Activated CD8-positive, alpha-beta memory T cell treated with anti-CD3 and anti-CD28 coated beads for 4 hours (primary cell): Measurements from ENCODE around the gene SAMD4A.

Experiments used
- DNase-seq, 2 donors: peaks; one replicate each; pipeline ENCODE4 v3.0.0-alpha.2; 2020; ENCODE audit warnings: low read depth in 2 of 2

SAMD4A gene

DNA sequence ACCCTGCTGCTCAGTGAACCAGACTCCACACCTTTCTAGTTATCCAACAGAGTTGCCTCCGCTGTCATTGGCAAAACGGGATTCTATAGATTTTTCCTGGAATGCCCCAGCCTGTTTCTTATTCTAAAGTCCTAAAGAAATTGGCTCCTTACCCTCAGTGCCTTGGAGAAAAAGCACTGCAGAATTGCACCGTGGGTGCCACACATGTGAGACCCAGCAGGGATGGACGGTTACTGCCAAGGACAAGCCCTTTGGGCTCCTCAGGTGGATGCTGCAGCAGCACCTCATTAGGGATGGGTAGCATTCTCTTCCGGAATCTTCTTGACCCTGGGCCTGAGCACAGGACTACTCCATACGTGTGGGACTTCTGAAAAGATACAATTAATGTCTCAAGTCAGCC is 214.2 kb downstream of the SAMD4A start:
- DNase-seq = no peak

DNA sequence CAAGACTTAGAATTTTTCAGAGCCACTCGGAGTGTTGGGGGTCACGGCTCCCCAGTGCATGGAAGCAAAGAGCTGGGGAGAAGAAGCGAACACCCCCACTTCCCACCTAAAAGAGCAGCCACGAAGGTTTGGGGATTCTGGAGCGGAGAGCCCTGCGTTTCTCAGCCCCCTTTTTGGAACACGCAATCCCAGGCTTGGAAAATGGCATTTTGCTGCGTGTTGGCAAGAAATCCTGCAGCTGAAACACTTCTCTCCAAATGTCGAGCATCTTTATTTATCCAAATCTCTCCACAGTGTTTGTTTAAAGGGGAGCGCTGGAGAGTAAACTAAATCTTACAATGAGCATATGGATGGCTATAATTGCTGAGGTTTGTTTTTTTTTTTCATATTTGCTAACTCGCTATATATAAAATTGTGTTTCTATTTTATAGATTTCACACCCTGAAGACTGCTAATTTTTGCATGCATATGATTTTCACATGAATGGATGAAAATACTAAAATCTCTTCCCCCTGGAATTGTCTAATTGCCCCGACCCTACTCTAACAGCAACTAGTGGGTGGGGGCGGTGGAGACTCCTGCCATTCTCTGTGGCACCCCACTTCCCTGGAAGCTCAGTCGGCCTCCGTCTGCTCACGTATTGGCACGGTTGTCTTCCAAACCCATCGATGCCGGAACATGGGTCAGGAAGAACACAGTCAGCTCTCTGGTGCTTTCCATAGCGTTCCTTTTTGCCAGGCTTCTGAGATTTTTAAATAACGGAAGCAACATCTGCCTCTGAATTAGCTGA is 215.2 kb downstream of the SAMD4A start:
- DNase-seq = no peak

DNA sequence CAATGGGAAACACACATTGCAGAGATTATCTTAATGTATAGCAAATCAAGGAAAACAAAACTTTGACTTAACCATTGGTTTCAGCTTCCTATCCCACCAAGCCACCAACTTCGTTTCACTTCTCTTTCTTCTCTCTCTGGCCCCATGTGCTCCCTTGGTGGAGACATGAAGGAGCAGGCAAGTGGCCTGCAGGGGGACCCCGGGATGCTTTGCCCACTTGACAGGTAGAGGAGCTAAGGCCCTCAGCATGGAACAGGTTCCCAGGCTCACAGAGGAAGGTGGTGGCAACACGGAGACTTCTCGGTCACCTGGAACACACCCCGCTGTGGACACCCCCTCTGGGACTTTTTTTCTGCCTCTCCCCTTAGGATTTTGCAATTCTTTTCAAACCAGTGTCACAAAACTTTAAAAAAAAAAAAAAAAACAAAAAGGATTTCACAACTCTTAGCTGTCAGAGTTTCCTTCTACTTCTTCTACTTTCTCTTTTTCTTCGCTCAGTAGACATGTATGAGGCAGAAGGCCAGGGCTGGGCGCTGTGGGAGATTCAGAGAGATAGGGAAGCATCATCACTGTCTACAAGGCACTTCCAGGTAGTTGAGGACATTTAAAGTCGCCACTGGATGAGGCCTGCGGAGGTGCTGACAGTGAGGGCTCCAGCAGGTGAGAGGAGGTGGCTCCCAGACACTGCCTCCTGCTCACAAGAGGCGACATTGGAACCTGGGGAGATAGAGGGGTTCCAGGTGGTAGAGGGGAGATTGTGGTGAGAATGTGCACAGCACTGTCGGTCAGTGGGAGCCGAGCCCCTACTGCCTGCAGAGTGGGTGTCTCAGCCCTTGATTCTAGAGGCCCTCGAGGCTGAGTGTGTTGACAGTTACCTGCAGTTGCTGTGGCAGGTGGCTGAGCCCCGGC is 216.1 kb downstream of the SAMD4A start:
- DNase-seq = no peak

DNA sequence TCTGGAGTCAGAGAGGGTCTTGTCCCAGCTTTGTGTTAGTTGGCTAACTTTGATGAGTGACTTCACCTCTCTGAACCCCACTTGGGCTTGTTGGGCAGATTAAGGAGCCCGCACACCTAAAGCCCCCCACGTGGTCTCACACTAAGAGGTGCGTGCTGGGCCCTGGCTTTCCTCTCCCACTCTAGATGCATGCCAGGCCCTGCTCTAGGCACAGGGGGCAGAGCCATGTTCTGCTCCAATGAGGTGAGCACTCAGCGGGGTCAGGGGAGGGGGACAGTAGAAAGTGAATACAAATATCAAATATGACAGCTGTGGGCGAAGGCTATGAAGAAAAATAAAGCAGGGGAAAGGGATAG is 216.7 kb downstream of the SAMD4A start:
- DNase-seq = no peak

DNA sequence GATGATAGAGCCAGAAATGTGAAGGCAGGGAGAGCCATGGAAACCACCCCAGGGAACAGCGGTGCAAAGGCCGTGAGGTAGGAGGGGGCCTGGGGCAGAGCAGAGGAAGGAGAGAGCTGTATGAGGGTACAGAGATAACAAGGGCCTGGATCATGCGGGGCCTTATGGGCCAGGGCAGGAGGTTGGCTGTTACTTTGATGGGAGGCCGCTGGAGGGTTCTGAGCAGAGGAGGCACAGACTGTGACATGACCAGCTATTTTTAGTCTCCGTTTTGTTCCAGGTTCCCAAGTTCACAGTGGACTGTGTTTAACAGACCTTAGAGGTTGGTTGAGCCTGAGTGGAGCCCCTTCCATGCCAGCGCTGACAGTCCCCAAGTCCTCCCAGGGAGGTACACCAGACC is 217.1 kb downstream of the SAMD4A start:
- no peak for DNase-seq

DNA sequence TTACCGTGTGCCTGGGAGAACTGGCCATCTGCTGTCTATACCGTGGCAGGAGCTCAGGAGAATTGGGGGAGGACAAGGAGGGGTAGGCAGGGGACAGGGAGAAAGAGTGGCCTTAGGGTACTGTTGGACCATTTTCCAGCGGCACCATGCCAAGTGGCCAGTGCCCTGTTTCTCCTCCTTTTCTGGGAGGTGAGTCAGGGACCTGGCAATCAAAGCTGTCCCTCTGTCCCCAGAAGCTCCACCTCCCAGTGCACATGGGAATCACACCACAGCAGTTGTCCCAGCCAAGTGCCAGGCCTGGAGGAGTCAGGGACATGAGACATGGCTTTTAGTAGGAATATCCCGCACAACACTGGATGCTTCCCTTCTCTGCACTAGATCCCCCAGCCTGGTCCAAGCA is 217.7 kb downstream of the SAMD4A start:
- no peak for DNase-seq

DNA sequence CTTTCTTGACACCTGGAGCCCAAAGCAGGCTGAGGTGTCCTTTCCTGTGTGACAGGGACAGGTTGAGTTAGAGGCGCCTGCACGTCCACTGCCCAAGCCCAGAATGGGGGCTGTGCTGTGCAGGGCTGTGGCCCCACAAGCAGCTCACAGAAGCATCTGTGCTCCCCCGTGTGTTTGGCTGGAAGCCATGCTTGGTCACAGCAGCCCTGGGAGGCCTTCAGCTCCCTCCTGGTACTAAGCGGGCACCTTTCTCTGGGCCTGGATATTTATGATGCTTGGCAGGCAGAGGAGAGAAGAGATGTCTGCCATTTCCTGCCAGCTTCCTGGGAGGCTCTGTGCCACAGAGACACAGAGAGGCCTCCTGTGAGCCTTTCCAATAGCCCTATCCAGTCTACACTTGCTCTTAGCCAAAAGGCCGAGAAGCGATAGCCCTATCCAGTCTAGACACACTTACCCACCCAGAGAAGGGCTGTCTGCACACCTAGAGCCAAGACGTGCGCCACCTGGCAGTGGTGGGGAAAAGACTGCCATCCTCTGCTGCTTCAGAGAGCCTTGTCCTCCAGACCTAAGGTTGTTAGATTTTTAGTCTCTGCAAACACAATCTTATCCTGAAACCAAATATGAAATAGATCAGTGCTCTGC is 218.3 kb downstream of the SAMD4A start:
- no peak for DNase-seq

DNA sequence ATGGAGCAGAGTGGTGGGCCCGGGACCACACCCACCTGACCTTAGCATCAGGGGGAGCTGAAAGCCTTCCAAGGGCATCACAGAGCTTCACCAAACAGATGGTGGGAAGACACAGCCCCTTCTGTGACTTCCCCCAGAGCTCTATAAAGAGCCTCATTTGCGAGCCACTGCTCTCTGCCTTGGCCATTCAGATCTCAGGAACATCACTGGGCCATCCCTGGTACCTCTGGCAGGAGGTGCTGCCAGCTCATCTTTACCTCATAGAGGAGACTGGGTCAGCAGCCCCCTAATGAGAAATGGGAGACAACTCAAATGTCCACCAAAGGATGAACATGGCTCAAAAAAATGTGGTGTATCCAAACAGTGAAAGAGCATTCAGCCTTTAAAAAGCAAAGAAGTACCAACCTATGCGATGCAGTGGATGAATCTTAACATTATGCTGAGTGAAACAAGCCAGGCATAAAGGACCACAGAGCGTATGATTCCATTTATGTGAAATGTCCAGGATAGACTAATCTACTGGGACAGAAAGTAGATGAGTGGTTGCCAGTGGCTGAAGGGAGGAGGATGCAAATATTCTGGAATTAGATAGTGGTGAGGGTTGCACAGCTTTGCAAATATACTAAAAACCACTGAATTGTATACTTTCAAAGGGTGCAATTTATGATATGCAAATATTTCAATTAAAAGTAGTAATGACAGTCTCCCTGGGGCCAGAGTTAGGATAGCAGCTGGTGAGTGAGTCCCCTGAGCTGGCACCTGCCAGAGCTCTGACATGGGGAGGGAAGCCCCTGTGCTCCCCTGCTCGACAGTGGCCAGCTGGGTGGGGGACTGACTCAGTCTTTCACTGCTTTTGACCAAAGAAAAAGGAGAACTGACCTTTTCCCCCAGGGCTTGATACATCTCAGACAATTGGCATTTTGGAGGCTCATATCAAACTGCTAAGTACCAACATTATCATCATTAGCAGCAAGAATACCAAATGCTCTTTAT is 219.1 kb downstream of the SAMD4A start:
- DNase-seq = no peak

DNA sequence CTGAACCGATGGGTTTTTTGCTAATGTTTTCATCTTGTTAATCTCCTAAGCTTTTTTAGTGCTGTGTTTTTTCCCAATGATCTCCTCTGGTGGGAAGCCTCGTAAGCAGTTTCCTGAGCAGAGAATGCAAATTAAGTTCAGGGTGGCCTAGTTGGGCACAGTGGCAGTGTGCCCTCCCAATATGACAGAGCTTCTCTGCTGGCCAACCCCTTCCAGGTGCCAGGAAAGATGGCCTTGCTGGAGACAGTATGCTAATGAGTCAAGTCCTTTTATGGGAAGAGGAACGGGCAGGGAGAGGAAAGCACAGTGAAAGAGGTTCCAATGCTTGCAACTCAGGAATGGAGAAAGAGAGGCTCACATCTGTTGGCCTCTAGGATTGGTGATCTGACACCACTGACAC is 219.9 kb downstream of the SAMD4A start:
- no peak for DNase-seq

DNA sequence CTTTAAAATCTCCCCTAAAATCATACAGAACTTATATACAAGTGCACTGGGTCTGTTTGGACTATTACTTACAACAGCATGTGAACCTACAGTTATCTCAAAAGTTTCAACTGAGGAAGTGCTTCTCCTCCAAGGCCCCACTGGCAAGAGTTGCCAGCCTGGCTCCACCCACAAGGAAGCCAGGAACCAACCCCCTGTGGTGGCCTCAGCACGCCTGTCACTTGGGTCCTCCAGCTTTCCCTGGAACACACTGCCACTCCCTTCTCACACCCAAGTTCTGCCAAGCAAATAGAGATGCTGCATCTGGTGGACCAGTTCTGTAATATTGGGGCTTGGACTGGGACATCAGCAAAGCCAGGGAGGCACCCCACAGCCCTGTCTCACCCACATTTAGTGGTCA is 220.3 kb downstream of the SAMD4A start:
- no peak for DNase-seq

DNA sequence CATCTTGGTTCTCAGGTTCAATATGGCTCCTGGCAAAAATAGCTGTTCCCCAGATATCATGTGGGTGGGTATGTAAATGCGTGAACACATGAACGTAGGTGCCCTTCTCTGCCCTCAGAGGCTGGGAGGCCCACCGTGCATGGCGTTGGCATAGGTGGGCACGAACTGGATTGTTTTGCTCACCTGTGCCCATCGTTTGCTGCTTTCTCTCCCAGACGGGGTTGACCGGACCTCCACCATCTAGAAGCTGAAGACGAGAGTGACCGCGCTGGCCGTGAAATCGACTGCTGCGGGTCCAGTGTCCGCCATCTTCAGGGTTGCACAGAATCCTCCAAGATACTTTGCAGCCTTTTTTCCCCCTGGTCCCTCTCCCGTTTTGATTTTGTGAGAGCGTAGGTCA is 221.8 kb downstream of the SAMD4A start:
- DNase-seq = no peak

DNA sequence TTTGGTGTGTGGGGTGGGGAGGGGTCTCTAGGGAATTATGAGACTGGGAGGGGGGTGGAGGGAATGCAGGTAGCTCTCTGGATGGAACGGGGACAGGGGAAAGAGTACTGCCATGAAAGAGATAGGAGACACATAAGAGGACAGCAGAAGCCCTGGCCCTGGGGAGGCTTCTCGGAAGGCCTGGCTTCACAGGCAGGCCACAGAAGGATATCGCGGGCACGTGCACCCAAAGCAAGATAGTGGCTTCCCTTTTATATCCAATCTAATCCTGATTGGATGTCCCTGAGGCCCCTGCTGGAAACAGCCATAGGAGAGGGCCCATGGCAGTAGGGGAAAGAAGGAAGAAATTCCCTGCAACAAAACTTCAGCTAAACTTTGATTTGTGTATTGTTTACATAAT is 222.2 kb downstream of the SAMD4A start:
- DNase-seq = no peak

DNA sequence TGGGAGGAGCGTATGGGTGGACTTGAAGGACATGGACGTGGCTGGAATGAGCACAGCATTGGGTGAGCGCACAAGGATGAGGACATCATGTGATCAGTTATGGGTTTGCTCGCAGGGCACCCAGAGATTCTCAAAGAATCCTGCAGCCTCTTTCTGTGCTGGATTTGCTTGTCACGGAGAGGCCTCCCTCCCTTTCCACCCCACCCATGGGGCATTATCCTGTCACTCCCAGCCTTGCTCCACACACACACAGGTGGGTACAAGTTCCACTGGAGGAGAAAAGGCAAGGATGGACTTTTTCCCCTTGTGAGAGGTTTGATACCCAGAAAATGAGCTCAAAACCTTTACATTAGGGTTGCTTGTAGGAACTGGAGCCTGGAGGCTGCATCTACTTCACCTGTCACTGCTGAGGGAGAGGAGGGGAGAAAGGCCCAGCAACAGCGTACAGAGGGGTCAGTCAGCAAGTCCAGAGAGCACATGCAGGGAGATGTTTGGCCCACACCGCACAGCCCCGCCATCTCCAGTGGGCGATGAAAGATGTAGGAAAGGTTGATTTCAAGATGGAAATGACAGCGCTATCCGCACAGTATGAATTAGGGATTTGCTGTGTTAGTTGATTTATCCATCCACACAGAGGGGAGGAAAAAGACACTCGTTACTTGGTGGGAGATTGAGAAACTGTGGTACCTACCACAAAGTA is 223.0 kb downstream of the SAMD4A start:
- no peak for DNase-seq

DNA sequence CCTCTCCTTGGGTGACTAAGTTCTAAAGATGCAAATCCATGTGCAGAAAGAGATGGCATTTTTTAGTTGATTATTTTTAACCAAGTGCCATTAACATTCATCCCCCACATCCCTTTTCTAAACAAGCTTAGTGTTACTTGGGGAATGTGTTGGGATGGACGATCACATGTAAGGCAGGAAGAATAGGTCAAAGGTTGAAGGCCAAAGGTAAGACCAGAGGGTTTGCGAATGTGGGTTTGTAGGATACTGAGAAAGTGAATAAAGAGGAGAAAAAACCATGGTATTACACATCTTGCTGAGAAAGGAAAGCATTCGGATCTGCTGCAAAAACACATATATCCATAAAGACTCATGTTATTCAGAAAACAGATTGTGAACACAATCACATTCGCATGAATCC is 224.1 kb downstream of the SAMD4A start:
- DNase-seq = no peak

DNA sequence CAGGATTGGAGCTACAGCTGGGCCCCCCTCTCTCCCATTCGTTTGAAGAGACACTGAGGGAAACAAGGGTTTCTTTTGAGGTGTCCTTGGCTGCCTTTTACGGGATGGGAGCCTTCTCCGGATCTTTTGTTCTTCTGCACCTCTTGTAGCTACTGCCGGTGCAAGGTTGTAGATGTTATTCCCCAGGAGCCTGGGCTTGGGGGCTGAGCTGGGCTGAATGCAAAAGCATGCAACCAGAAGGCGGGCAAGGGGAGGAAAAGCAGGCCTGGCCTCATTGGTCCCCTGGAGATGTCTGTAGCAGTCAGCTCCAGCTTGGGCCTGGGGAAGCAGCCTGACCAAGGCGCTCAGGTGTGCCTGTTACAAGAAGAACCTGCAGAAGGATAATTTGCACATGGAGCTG is 225.4 kb downstream of the SAMD4A start:
- DNase-seq = no peak

DNA sequence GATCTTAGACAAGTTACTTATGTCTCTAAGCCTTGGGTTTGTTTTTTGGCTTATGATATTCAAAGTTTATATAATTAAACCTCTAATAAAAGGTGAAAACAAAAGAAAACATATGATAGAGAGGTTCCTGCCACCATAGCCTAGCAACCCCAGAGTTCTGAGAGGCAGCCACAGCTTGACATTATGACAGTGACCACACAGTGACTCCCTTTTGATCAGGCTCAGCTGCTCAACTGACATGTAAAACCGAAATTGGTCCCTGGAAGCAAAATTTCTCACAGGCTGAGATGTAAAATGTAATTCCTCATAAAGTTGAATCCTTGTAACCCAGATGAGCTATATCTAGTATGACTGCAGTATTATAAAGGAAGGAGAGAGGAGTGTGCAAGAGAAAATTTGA is 227.2 kb downstream of the SAMD4A start:
- no peak for DNase-seq

DNA sequence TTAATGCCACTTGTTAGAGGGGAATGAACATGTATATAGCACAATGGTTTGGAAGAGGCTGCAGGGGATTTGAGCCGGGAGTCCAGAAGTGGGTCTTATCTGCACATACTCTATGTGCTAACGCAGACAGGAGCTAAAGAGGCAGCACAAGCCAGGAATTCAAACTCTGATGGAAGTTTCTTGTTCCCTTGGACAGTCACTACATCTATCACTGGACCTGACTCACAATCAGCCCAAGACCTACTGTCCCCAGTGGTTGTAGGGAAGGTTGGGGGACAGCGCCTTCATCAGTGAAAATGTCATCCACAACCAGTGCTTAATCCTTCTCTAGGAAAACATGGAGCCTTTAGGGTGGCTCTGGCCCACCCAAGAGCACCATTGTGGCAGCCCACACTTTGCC is 227.9 kb downstream of the SAMD4A start:
- DNase-seq = no peak

DNA sequence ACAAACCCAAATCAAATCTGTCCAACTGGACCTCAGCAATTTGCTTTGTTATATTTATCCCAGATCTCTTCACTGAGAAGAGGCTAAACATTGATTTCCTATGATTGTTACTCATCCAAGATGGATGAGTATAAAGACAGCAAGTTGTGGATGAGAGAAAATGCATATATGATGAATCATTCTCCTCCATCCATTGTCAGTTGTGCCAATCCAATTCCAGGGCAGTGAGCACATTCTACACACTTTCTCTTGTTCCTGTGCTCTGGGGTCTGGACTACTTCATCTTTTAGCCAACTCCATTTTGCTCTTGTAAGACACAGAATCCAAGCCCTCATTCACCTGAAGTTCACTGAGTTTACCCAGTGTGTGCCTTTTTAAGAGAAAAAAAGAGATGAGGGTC is 230.0 kb downstream of the SAMD4A start:
- DNase-seq = no peak

DNA sequence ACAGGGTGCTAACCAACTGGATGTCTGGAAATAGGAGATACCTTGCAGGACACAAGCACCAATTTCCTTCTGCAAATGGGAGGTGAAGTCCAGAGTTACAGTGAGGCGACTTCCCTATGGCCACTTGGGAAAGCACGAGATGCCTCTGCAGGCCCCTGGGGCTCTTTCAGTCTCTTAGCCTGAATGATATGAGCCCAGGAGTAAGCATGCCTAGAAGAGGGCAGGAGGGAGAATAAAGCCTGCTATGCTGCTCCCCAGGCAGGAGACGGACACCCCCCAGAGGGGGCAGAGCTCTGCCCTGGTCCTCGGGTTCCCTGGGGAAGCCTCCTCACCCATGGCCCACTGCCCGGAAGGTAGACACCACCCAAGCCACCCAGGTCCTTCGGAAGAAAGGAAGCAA is 230.6 kb downstream of the SAMD4A start:
- no peak for DNase-seq

DNA sequence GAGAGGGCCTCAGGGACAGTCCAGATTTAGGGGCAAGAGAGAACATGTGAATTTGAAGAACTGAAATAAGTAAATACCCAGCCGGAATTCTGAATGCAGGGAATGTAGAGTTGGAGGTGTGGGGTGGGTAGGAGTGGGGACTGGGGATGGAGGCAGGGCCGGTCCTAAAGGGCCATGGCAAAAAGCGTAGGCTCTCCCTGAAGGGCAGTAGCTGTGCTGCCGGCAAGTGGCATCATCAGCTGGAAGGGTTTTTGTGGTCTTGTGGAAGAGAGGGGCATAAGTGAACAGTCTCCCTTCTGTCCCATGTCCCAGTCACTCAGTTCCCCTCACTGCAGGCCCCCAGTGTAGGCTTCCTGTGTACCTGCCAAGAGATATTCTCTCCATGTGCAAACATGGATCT is 231.1 kb downstream of the SAMD4A start:
- no peak for DNase-seq
